IPS-18a (cell line): ENCODE data around the gene TLK1.

Source experiments
- H3K27ac ChIP-seq: one replicate; pipeline ENCODE4 v1.5.1; 2013; ENCODE audit warnings: low read length
- H3K27me3 ChIP-seq: one replicate; pipeline ENCODE4 v1.6.1; 2013; ENCODE audit warnings: mild to moderate bottlenecking, low read length; ENCODE audit not compliant: control insufficient read depth, insufficient read depth
- H3K36me3 ChIP-seq: one replicate; pipeline ENCODE4 v1.6.1; 2013; ENCODE audit warnings: low read depth, low read length; ENCODE audit not compliant: control insufficient read depth
- H3K4me1 ChIP-seq: one replicate; pipeline ENCODE4 v1.6.1; 2013; ENCODE audit warnings: low read depth, low read length; ENCODE audit not compliant: control insufficient read depth
- H3K4me3 ChIP-seq: one replicate; pipeline ENCODE4 v1.5.1; 2013; ENCODE audit warnings: low read length
- H3K9ac ChIP-seq: one replicate; pipeline ENCODE4 v1.6.1; 2013; ENCODE audit warnings: mild to moderate bottlenecking, low read length, moderate library complexity
- H3K9me3 ChIP-seq: one replicate; pipeline ENCODE4 v1.6.1; 2013; ENCODE audit warnings: low read depth, low read length; ENCODE audit not compliant: control insufficient read depth

TLK1 gene

DNA sequence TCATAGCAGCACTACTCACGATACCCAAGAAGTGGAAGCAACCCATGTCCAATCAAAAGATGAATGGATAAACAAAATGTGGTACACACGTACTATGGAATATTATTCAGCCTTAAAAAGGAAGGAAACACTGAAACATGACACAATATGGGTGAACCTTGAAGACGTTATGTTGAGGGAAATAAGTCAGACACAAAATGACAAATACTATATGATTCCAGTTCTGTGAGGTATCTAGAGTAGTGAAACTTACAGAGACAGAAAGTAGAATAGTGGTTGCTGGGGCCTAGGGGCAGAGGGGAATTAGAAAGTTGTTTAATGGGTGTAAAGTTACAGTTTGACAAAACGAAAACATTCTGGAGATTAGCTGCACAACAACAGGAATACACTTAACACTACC lies 24.7 kb downstream of the TLK1 start:
- H3K27ac ChIP-seq = no peak overlapping the region
- H3K36me3 ChIP-seq = no peaks in the 10 kb centered on the region
- no peak overlapping the region for H3K4me3 ChIP-seq
- no peaks in the 10 kb centered on the region for H3K27me3 ChIP-seq
- no peak overlapping the region for H3K9ac ChIP-seq
- no peaks in the 10 kb centered on the region for H3K9me3 ChIP-seq
- peaks cover 38% of the 10 kb centered on the region for H3K4me1 ChIP-seq

DNA sequence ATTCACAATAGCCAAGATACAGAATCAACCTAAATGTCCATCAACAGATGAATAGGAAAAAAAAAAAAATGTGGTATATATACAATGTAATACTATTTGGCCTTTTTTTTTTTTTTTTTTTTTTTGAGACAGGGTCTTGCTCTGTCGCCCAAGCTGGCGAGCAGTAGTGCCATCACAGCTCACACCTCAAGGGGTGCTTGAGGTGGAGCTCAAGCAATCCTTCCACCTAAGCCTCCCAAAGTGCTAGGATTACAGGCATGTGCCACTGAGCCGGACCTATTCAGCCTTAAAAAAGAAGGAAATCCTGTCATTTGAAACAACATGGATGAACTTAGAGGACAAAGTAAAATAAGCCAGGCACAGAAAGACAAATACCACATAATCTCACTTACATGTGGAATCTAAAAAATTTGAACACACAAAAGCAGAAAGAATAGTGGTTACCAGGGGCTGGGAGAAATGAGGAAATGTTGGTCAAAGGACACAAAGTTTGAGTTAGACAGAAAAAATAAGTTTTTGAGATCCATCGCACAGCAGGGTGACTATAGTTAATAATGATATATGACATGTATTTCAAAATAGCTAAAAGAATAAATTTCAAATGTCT lies 26.0 kb downstream of the TLK1 start:
- Histone ChIP-seq H3K9me3 (no peaks in the 10 kb centered on the region), H3K4me3 (no peak overlapping the region), H3K4me1 (peaks cover 25% of the 10 kb centered on the region), H3K36me3 (no peaks in the 10 kb centered on the region), H3K9ac (no peak overlapping the region), H3K27me3 (no peaks in the 10 kb centered on the region), H3K27ac (no peak overlapping the region)

DNA sequence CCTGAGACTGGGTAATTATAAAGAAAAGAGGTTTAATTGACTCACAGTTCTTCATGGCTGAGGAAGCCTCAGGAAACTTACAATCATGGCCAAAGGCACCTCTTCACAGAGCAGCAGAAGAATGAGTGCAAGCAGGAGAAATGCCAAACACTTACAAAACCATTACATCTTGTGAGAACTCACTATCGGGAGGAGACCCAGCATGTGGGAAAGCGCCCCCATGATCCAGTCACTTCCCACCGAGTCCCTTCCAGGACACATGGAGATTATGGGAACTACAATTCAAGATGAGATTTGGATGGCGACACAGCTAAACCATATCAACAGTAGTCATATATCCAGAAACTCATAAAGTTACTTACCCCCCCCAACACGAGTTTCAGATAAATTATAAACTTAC lies 28.6 kb downstream of the TLK1 start:
- Histone ChIP-seq H3K9me3 (no peaks in the 10 kb centered on the region), H3K9ac (no peak overlapping the region), H3K4me3 (no peak overlapping the region), H3K27me3 (no peaks in the 10 kb centered on the region), H3K36me3 (no peaks in the 10 kb centered on the region), H3K4me1 (peaks cover 21% of the 10 kb centered on the region), H3K27ac (no peak overlapping the region)

DNA sequence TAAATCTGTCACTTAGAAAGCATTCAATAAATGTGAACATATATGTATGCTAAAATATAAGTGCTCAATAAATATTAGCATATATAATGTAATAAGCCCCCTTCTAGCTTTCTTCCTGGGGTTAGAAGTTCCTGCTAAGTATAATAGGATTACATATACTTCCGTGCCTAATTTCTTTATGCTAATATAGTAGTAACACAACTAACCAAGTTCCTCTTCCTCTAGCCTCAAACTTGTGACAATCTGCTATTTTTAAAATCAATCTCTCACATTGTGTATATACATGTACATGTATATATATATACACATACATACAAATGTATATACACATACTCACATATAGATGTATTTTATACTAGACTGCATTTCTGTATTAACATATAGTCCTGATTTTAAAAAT lies 32.2 kb downstream of the TLK1 start:
- no peak overlapping the region for H3K27ac ChIP-seq
- H3K4me1 ChIP-seq = peaks cover 10% of the 10 kb centered on the region
- no peaks in the 10 kb centered on the region for H3K36me3 ChIP-seq
- no peaks in the 10 kb centered on the region for H3K9me3 ChIP-seq
- H3K4me3 ChIP-seq = no peak overlapping the region
- no peaks in the 10 kb centered on the region for H3K27me3 ChIP-seq
- H3K9ac ChIP-seq = no peak overlapping the region

DNA sequence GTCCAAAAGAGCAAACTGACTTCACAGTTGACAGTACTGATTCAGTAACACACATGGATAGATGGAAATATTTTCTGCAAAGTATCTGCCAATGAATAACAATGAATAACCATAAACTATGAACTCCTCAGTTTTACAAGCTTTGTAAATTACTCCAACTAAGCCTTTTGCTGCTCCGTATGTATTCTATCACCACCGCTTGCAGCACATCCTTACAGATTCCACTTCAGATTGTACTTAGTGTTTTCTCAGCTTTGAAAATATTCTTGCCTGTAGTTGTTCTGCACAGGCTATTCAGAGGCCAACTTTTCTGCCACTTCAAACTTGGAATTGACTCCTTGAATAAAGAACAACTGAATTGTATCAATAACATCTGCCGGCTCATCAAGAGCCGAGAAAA lies 36.2 kb downstream of the TLK1 start:
- H3K36me3 ChIP-seq = no peaks in the 10 kb centered on the region
- H3K4me1 ChIP-seq = no peaks in the 10 kb centered on the region
- H3K27me3 ChIP-seq = no peaks in the 10 kb centered on the region
- no peaks in the 10 kb centered on the region for H3K9me3 ChIP-seq
- H3K4me3 ChIP-seq = no peak overlapping the region
- H3K9ac ChIP-seq = no peak overlapping the region
- no peak overlapping the region for H3K27ac ChIP-seq

DNA sequence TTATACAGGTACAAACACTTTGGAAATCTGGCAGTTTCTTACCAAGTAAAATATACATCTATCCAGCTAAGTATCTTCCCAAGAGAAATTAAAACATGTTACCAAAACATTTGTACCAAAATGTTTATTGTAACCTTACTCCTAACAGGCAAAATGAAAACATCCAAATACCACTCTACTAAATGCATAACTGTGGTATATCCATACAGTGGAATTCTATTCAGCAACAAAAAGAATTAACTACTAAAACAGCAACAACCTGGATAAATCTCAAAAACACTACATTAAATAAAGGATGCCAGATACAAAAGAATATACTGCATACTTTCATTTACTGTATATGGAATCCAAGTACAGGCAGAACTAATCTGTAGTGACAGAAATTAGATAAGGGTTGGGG lies 51.1 kb downstream of the TLK1 start:
- no peak overlapping the region for H3K9ac ChIP-seq
- no peaks in the 10 kb centered on the region for H3K4me1 ChIP-seq
- no peak overlapping the region for H3K4me3 ChIP-seq
- H3K27me3 ChIP-seq = no peaks in the 10 kb centered on the region
- H3K27ac ChIP-seq = no peak overlapping the region
- H3K9me3 ChIP-seq = no peaks in the 10 kb centered on the region
- H3K36me3 ChIP-seq = peaks cover 9% of the 10 kb centered on the region

DNA sequence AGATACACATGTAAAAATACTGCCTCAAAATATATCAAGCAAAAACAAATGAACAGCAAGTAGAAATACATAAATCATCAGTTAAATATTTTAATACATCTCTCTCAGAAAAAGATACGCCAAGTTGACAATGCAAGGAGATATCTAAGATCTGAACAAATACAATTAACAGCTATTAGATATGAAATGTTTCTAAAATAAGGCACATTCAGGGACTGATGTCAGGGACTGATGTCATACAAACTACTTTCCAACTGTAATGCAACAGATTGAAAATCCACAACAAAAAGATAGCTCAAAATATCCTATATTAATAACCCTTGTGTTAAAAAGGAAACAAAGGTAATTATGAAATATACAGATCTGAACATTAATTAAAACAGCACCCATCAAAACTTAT lies 51.7 kb downstream of the TLK1 start:
- Histone ChIP-seq H3K27me3 (no peaks in the 10 kb centered on the region), H3K27ac (no peak overlapping the region), H3K36me3 (peaks cover 9% of the 10 kb centered on the region)

DNA sequence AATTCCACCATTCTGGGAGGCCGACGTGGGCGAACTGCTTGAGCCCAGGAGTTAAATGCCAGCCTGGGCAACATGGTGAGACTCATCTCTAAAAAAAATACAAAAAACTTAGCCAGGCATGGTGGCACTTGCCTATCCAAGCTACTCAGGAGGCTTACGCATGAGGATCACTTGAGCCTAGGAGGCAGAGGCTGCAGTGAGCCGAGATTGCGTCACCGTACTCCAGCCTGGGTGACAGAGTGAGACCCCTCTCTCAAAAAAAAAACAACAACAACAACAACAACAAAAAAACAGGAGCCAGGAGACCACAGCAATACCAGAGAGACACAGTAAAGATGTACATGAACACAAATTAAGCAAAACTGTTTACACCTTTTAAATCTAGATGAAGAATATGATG lies 52.9 kb downstream of the TLK1 start:
- H3K27ac ChIP-seq = no peak overlapping the region
- no peaks in the 10 kb centered on the region for H3K4me1 ChIP-seq
- H3K9ac ChIP-seq = no peak overlapping the region
- no peak overlapping the region for H3K4me3 ChIP-seq
- H3K9me3 ChIP-seq = no peaks in the 10 kb centered on the region
- no peaks in the 10 kb centered on the region for H3K27me3 ChIP-seq
- H3K36me3 ChIP-seq = peaks cover 9% of the 10 kb centered on the region

More for the DNA sequence above, 51.7 kb downstream of the TLK1 start:
- Histone ChIP-seq H3K9me3 (no peaks in the 10 kb centered on the region), H3K4me3 (no peak overlapping the region), H3K4me1 (no peaks in the 10 kb centered on the region), H3K9ac (no peak overlapping the region)

DNA sequence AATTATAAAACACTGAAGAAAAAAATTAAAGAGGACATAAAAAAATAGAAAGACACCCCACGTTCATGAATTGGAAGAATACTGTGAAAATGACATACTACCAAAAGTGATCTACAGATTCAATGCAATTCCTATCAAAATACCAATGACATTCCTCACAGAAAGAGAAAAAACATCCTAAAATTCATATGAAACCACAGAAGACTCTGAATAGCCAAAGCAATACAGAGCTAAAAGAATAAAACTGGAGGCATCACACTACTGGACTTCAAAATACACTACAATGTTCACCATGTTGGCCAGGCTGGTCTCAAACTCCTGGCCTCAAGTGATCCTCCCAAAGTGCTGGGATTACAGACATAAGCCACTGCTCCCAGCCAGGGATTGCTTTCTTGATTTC lies 56.3 kb downstream of the TLK1 start:
- no peak overlapping the region for H3K9ac ChIP-seq
- no peaks in the 10 kb centered on the region for H3K4me1 ChIP-seq
- no peak overlapping the region for H3K4me3 ChIP-seq
- H3K27me3 ChIP-seq = no peaks in the 10 kb centered on the region
- H3K36me3 ChIP-seq = peaks cover 5% of the 10 kb centered on the region
- H3K9me3 ChIP-seq = no peaks in the 10 kb centered on the region
- no peak overlapping the region for H3K27ac ChIP-seq

DNA sequence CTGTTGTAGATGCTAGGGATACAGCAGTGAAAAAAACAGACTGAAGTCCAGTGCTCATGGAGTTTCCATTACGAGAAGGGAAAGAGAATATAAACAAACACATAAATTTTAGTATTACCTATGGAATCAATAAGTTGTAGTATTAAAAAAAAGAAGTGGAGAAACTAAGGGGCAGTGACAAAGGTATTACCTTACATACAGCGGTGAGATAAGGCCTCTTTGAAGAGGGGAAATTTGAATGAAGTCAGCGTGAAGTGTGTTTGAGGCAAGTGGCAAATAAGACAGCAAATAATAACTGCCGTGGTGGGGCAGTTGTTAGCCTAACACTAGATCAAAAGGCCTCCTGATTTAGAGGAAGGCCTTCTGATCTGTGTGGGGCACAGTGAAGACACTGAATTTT lies 57.9 kb downstream of the TLK1 start:
- Histone ChIP-seq H3K4me1 (no peaks in the 10 kb centered on the region), H3K27ac (no peak overlapping the region), H3K4me3 (no peak overlapping the region), H3K36me3 (peaks cover 5% of the 10 kb centered on the region), H3K9me3 (no peaks in the 10 kb centered on the region), H3K27me3 (no peaks in the 10 kb centered on the region), H3K9ac (no peak overlapping the region)

DNA sequence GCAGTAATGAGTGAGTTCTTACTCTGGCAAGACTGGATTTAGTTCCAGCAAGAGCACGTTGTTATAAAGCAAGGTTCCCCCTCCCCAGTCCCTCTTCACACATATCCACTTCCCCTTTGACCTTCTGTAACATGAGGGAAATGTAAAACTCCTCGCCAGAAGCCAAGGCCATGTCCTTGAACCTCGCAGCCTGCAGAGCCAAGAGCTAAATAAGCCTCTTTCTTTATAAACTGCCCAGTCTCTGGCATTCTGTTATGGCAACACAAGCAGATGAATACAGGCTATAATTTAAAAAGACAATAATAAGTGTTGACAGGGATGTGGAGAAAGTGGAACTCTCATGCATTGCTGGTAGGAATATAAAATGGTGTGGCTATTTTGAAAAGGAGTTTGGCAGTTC lies 60.3 kb downstream of the TLK1 start:
- Histone ChIP-seq H3K9ac (no peak overlapping the region), H3K36me3 (no peaks in the 10 kb centered on the region), H3K27ac (no peak overlapping the region), H3K4me1 (no peaks in the 10 kb centered on the region), H3K27me3 (no peaks in the 10 kb centered on the region), H3K4me3 (no peak overlapping the region), H3K9me3 (no peaks in the 10 kb centered on the region)

DNA sequence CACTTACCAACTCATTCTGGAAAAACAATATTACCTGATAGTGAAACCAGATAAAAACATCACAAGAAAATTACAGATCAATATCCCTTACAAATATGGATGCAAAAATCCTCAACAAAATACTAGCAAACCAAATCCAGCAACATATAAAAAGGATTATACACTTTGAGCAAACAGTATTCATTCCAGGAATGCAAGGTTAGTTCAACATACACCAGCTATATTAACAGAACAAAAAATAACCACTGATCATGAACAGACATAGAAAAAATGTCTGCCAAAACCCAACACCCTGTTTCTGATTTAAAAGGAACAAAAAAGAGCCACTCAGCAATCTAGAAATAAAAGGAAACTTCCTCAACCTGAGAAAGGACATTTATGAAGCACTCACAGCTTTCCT lies 62.1 kb downstream of the TLK1 start:
- no peaks in the 10 kb centered on the region for H3K36me3 ChIP-seq
- H3K4me1 ChIP-seq = no peaks in the 10 kb centered on the region
- no peak overlapping the region for H3K4me3 ChIP-seq
- H3K27me3 ChIP-seq = no peaks in the 10 kb centered on the region
- no peaks in the 10 kb centered on the region for H3K9me3 ChIP-seq
- H3K27ac ChIP-seq = no peak overlapping the region
- no peak overlapping the region for H3K9ac ChIP-seq
